GM18951 (cell line): ENCODE data around the gene MAP2K5.
"Not testable (repeated sequence)": the region's sequence is repeated elsewhere in the genome, so short reads cannot be mapped to it uniquely, and the experiment has no call there.

ENCODE experiments used
- POLR2A ChIP-seq: IDR thresholded peaks from 4 replicates; pipeline ENCODE4 v1.6.1; 2011; ENCODE audit warnings: mild to moderate bottlenecking; ENCODE audit not compliant: insufficient read length, insufficient read depth; ENCODE audit errors: extremely low read depth
- in situ Hi-C: fragments of 300-500 bp; cut with MboI; formaldehyde crosslinking; loops from one replicate; pipeline ENCODE4 v1.12.0; 2022; ENCODE audit warnings: low sequenced_read_pairs, mixed read lengths, inconsistent platforms; ENCODE audit not compliant: unreplicated experiment

MAP2K5 gene

DNA sequence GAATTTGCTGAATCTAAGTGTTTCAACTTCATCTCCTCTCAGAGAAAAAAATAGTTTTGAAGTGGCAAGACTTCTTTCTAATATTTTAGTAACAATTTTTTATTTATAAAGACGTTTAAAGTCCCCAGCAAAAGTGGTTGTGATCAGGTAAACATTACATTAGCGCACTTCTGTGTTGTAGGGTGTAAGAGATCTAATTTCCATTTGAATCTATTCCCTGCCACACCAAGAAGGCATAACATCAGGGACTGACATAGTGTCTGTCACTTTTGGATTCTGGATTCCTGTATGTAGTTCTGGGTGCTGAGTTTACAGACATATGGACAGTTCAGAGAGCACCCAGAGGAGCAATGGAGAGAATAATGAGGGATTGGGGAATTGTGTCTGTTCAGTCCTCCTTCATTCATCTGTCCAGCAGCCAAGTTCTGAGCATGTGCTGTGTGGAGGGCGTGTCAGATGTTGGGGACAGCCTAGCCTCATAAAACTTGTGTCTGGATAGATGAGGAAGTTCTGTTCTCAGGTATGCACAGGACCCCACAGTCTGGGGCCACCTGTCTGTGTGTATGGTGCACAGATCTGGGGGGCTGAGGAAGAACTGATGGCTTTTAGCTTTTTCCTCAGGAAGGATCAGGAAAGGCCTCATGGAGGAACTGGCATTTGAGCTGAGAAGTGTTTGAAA lies 65.6 kb downstream of the MAP2K5 start:
- no peak for TF ChIP-seq POLR2A
- in situ Hi-C loops: no loop called here

DNA sequence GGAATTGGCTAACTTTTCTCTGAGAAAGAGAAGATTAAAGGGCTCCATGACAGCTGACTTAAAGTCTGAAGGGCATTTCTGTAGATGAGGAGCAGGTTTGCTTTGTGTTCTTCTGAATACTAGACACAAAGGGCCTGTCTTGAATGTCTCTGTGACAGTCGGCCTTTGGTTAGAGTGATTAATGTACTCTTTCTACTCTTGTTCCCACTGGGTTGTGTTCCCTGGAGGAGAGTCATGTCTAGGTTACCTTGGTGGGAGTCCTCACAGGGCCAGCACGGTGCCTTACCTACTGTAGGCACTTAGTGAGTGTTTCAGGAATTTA lies 66.1 kb downstream of the MAP2K5 start:
- TF ChIP-seq POLR2A: no peak
- in situ Hi-C loops: no loop called here

DNA sequence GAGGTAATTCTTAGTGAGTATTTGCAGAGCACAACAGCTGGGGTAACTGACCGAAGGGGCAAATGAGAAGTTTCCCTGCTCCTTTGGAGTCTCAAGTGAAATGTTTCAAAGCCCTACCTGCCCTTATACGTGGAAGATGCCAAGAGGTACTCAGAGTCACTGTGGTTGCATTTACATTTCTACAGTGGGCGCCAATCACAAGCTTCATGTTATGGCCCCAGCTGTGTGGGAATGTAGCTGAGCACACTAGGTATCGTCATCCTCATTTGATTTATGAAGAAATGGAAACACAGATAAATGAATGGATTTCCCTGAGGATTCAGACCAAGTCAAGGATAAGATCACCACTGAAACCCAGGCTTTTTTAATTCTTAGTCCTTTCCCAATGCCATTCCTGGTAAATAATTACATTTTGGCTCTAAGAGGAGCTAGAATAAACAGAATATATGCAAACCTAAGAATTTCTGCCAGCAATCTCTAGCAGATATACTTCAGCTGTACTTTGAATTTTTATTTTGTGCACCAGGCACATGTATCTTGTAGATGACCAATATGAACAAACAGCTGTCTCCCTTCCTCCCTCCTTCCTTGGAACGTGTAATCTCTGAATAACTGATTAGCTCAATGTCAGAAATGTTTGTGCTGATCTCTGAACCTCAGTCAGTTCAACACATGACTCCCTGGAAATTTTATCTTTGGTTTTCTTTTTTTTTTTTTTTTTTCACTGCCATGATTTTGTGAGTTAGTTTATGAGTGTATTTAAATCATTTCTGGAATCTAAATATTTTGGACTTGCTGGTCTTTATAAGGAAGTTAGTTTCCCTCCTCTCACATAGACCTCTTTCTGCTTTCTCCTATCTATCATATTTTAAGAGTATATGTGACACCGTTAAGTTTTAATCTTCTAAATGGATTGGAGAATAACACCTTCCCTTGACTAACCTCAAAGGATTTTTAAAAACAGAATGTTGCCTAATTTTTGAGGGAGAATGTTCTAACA lies 69.2 kb downstream of the MAP2K5 start:
- TF ChIP-seq POLR2A: no peak
- in situ Hi-C loops: no loop called here

DNA sequence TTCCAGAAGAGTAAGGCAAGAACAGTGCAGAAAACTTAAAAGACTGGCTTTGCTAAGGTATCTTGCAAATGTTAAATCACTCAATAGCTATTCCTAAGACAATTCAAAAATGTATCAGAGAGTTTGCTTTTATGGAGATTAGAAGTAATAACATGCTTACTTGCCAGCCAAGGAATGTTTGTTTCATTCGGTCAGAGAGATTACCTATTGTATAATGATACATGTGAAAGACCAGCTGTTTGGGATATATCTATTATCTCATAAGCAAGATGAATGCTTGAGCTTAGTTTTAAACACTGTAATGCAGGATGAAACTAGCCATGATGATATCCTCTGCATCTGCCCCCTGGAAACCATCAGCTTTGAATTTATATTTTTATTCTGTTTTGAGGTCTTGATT lies 70.7 kb downstream of the MAP2K5 start:
- TF ChIP-seq POLR2A: no peak
- in situ Hi-C loops: no loop called here

DNA sequence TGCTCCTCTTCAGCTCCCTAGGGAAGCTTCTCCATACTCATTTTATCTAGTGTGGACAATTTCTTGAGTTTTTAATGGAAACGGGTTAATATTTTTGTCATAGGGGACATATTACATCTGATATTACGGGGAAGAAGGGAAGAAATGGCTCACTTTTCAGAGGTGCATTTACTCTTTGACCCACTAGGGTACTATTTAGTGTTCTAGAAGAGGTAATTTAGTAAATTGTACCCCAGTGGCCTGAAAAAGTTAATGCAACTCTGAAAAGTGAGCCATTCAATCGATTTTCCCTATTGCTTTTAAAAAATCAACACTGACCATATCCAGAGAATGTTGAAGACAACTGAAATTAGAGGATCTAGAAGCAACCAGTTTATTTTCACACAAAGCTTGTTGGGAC lies 71.2 kb downstream of the MAP2K5 start:
- no peak for TF ChIP-seq POLR2A
- in situ Hi-C loops: no loop called here

DNA sequence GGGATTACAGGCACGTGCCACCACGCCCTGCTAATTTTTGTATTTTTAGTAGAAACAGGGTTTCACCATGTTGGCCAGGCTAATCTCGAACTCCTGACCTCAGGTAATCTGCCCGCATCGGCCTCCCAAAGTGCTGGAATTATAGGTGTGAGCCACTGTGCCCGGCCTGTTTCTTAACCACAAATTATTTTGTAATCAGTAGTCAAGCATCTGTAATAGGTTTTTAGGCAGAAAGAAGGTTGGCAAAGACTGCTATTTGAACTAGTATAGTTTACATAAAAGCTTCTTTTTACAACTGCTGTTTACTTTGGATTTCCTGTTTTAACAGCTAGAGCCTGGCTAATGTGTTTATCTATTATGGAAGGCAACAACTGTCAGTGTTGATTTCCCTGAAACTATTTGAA lies 72.6 kb downstream of the MAP2K5 start:
- in situ Hi-C loops: not testable (repeated sequence)

DNA sequence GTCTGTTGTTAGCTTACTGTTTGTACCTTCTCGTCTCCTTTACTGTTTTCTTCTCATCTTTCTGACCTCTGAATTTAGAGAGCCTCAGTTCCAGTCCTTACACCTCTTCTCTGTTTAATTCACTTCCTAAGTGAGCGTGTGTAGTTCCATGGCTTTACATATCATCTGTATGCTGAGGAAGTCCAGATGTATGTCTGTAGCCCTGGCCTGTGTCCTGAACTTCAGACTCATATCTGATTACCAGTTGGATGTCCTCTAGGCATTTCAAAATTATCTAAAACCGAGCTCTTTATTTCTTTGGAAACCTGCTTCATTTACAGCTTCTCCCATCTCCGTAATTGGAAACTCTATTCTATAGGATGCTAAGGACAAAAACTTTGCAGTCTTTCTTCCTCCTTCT lies 75.8 kb downstream of the MAP2K5 start:
- in situ Hi-C loops: no loop called here
- no peak for TF ChIP-seq POLR2A

DNA sequence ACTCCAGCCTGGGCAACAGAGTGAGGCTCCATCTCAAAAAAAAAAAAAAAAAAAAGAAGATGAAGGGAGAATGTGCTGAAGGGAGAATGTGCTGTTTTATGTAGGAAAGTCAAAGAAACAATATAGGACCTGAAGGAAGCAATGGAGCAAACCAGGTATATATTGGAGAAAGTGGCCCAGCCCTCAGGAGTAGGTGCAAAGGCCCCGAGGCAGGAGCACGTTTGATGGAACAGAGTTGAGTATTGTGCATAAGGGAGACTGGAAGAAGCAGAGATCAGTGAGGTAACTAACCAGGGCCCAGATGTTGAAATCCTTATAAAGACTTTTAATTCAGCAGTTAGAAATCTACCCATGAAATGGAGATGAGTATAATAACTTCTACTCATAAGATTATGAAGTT lies 79.6 kb downstream of the MAP2K5 start:
- in situ Hi-C loops: no loop called here
- no peak for TF ChIP-seq POLR2A

DNA sequence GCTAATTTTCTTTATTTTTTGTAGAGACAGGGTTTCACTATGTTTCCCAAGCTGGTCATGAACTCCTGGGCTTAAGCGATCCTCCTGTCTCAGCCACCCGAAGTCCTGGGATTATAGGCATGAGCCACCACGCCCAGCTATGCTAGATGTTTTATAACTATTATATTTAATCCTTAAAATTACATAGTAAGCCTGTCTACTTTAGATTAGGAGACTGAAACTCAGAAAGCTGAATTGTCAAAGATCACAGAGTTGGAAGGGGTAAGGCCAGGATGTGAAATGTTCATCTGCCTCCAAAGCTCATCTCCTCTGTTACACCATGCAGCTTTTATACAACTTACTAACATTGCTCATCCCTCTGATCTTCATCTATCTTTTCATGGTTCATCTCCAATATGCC lies 89.8 kb downstream of the MAP2K5 start:
- in situ Hi-C loops: no loop called here
- TF ChIP-seq POLR2A: no peak

DNA sequence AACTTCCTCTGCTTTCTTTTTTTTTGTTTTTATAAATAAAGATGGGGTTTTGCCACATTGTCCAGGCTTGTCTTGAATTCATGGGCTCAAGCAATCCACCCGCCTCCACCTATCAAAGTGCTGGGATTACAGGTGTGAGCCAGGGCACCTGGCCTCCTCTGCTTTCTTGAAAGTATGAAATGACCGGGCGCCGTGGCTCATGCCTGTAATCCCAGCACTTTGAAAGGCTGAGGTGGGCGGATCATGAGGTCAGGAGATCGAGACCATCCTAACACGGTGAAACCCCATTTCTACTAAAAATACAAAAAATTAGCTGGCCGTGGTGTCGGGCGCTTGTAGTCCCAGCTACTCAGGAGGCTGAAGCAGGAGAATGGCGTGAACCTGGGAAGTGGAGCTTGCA lies 93.4 kb downstream of the MAP2K5 start:
- in situ Hi-C loops: not testable (repeated sequence)

DNA sequence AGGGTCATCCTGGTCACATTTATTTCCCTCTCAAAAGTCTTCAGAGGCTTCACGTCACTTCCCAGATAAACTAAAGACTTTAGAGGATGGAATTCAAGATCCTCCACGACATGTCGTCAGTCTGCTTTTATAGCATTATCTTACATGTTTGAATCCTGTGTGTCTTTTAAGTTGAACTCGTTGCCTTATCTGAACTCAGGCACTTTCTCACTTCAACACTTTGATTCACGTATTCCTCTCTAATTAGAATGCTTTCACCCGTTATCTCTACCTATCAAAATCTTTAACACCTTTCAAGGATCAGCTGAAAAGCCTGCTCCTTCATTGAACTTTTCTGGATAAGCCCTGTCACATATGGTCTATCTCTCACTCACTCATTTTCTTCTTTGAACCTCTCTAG lies 97.1 kb downstream of the MAP2K5 start:
- TF ChIP-seq POLR2A: no peak
- in situ Hi-C loops: no loop called here

DNA sequence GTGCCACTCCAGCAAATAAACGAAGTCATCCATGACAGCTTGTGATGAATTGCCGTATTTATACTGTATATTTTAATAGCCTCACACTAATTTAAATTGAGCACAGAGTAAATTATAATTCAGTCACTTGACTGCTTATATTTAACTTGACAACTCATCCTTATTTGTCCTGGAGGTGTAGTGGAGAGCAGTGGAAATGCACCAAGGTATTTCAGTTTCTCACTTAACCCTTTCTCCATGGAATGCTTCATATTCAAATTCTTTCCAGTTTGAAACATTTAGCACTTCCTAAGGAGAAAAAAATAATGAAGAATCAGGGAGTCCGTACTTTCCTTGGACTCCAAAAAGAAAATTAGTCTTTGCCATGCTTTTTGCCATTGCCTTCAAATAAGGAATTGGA lies 99.0 kb downstream of the MAP2K5 start:
- in situ Hi-C loops: no loop called here
- no peak for TF ChIP-seq POLR2A

DNA sequence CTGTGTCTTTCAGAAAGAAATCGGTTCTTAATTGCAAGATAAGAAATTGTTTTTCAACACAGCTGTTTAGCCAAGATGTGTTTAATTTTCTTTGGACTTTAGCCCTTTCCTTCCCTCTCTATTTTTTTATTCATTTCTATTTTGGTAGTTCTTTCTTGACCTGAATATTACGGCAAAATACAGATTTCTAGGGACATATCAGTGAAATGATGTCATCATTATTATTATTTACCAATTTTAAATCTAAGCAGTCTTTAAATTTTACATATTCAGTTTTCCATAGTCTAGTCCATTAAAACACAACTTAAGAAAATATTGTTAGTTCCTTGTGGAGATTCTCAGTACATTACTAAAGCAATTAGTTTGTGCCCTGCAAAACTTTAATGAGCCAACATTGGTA lies 104.3 kb downstream of the MAP2K5 start:
- TF ChIP-seq POLR2A: no peak
- in situ Hi-C loops: no loop called here

DNA sequence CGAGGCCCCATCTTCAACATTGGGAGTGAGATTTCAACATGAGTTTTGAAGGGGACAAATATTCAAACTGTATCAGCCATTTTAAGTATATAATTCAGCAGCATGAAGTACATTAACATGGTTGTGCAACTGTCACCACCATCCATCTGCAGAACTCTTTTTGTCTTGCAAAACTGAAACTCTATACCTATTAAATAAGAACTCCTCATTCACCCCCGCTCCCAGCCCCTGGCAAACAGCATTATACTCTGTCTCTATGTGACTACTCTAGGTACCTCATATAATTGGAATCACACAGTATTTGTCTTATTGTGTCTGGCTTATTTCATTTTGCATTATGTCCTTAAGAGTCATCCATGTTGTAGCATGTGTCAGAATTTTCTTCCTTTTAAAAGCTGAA lies 110.1 kb downstream of the MAP2K5 start:
- TF ChIP-seq POLR2A: no peak
- in situ Hi-C loops: no loop called here
